ENCODE measurements around the gene CCM2.
"Not testable (repeated sequence)": the region's sequence is repeated elsewhere in the genome, so short reads cannot be mapped to it uniquely, and the experiment has no call there.

DNA sequence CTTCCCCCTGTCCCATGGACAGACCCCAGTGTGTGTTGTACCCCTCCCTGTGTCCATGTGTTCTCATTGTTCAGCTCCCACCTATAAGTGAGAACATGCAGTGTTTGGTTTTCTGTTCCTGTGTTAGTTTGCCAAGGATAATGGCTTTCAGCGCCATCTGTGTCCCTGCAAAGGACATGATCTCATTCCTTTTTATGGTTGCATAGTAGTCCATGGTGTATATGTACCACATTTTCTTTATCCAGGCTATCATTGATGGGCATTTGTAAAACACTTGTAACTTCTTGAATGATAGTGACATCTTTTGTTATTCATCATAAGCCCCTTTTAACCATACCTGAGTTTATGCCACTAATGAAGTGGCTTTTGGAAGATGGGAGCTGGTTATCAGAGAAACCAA, 114.3 kb downstream of the CCM2 start:
- TF ChIP-seq, protein P1, sequence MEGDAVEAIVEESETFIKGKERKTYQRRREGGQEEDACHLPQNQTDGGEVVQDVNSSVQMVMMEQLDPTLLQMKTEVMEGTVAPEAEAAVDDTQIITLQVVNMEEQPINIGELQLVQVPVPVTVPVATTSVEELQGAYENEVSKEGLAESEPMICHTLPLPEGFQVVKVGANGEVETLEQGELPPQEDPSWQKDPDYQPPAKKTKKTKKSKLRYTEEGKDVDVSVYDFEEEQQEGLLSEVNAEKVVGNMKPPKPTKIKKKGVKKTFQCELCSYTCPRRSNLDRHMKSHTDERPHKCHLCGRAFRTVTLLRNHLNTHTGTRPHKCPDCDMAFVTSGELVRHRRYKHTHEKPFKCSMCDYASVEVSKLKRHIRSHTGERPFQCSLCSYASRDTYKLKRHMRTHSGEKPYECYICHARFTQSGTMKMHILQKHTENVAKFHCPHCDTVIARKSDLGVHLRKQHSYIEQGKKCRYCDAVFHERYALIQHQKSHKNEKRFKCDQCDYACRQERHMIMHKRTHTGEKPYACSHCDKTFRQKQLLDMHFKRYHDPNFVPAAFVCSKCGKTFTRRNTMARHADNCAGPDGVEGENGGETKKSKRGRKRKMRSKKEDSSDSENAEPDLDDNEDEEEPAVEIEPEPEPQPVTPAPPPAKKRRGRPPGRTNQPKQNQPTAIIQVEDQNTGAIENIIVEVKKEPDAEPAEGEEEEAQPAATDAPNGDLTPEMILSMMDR (conservative IDR thresholded peaks at IDR 0.05): not testable (repeated sequence)
- TF ChIP-seq ZFX (IDR thresholded peaks at IDR 0.05): not testable (repeated sequence)
